Measurements from ENCODE around the gene AOPEP.

The AOPEP gene

GRCh38 chr9:94757158-94757557 is 30.7 kb downstream of the AOPEP start:
- Histone ChIP-seq H4K20me1 (peaks cover 13% of the 10 kb centered on the region; the same call in 1 of the 2 replicates), H3K4me3 (no peak overlapping the region), H3K36me3 (peaks cover 17% of the 10 kb centered on the region), H3K4me1 (peaks cover 24% of the 10 kb centered on the region; the same call in 1 of the 2 replicates), H3K9me3 (no peaks in the 10 kb centered on the region), H3K9ac (no peak overlapping the region), H3K27me3 (no peaks in the 10 kb centered on the region), H3K4me2 (no peak overlapping the region), H3K27ac (no peak overlapping the region)
- TF ChIP-seq Cebpa-rat (IDR thresholded peaks at IDR 0.05): no peak

DNA sequence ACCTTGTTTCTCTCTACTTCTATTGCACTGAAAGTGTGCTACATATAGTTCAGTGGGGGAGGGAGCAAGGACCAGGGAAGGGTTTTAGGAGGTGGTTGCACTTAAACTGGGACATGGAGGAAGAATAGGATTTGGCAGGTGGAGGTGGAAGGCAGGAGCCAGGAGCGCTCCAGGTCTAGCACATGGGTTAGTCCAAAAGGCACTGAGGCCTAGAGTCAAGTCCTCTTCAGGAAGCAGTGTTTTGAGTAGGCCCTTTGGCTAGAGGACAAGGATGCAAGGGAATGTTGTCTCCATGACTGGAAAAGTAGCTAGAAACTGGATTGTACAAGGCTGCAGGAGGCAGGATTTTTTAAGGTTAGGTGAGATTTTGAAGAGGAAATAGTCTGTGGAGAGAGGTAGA is 31.5 kb downstream of the AOPEP start:
- H3K27ac ChIP-seq: no peak overlapping the region
- no peak overlapping the region for H3K4me2 ChIP-seq
- peaks cover 13% of the 10 kb centered on the region; the same call in 1 of the 2 replicates for H4K20me1 ChIP-seq
- no peaks in the 10 kb centered on the region for H3K27me3 ChIP-seq
- H3K4me3 ChIP-seq: no peak overlapping the region
- H3K36me3 ChIP-seq: peaks cover 17% of the 10 kb centered on the region
- H3K4me1 ChIP-seq: peaks cover 20% of the 10 kb centered on the region; the same call in 1 of the 2 replicates
- no peak overlapping the region for H3K9ac ChIP-seq
- H3K9me3 ChIP-seq: no peaks in the 10 kb centered on the region
- TF ChIP-seq Cebpa-rat (IDR thresholded peaks at IDR 0.05): no peak

DNA sequence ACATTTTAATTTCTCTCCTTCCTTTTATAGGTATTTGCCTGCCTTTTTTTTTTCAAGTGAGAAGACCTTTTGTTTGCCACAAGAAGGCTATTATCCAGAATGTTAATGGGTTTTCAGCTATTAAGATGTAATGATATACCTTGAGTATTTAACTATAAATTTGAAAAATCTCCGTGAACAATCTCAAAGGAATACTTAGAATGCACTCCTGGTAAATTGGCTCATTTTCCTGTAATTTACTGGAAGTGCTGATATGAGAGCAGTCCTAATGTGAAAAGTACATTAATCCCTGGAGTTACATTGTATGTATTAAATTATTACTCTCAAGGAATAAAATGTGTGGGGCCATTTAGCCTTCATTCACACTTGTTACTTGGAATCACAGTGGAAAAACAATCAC is 32.4 kb downstream of the AOPEP start:
- H3K4me1 ChIP-seq: peaks cover 12% of the 10 kb centered on the region; the same call in 1 of the 2 replicates
- H3K4me2 ChIP-seq: no peak overlapping the region
- H3K27ac ChIP-seq: no peak overlapping the region
- no peak for TF ChIP-seq Cebpa-rat (IDR thresholded peaks at IDR 0.05)
- no peak overlapping the region for H3K9ac ChIP-seq
- H3K27me3 ChIP-seq: no peaks in the 10 kb centered on the region
- no peak overlapping the region for H3K4me3 ChIP-seq
- H3K36me3 ChIP-seq: peaks cover 23% of the 10 kb centered on the region
- peaks cover 13% of the 10 kb centered on the region; the same call in 1 of the 2 replicates for H4K20me1 ChIP-seq
- H3K9me3 ChIP-seq: no peaks in the 10 kb centered on the region

GRCh38 chr9:94760010-94760409 is 33.5 kb downstream of the AOPEP start:
- Histone ChIP-seq H3K4me1 (peaks cover under 1% of the 10 kb centered on the region; the same call in 1 of the 2 replicates), H3K9ac (no peak overlapping the region), H3K27ac (no peak overlapping the region), H4K20me1 (peaks cover 13% of the 10 kb centered on the region; the same call in 1 of the 2 replicates), H3K4me2 (no peak overlapping the region), H3K27me3 (no peaks in the 10 kb centered on the region), H3K4me3 (no peak overlapping the region), H3K9me3 (no peaks in the 10 kb centered on the region), H3K36me3 (peaks cover 23% of the 10 kb centered on the region)
- TF ChIP-seq Cebpa-rat (IDR thresholded peaks at IDR 0.05): no peak

GRCh38 chr9:94760660-94761059 is 34.2 kb downstream of the AOPEP start:
- no peak for TF ChIP-seq Cebpa-rat (IDR thresholded peaks at IDR 0.05)
- no peak overlapping the region for H3K27ac ChIP-seq
- no peaks in the 10 kb centered on the region for H3K27me3 ChIP-seq

DNA sequence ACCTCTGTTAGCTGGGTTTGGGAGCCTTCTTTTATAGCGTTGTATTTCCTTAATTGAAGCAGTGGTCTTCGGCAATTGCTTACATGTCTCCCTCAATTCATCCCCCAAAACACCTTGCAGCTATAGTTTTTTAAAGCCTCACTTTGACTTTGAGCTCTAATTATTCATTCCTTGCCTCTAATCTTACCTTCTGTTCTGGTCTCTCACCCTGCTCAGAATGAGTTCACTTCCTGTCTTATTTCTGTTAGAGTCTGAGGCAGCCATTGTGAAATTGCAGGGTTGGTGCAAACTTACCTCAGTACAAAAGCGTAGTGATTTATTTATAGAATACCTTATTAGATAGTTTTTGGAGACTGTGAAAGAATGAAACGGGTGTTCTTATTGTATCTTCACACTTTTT is 35.0 kb downstream of the AOPEP start:
- H4K20me1 ChIP-seq: peaks cover 13% of the 10 kb centered on the region; the same call in 1 of the 2 replicates
- no peak overlapping the region for H3K9ac ChIP-seq
- H3K27me3 ChIP-seq: no peaks in the 10 kb centered on the region
- H3K9me3 ChIP-seq: no peaks in the 10 kb centered on the region
- no peak overlapping the region for H3K27ac ChIP-seq
- H3K4me2 ChIP-seq: no peak overlapping the region
- no peak for TF ChIP-seq Cebpa-rat (IDR thresholded peaks at IDR 0.05)
- peaks cover 31% of the 10 kb centered on the region for H3K36me3 ChIP-seq
- H3K4me3 ChIP-seq: no peak overlapping the region
- no peaks in the 10 kb centered on the region for H3K4me1 ChIP-seq

More at GRCh38 chr9:94760660-94761059, 34.2 kb downstream of the AOPEP start:
- Histone ChIP-seq H3K36me3 (peaks cover 23% of the 10 kb centered on the region), H4K20me1 (peaks cover 13% of the 10 kb centered on the region; the same call in 1 of the 2 replicates), H3K4me3 (no peak overlapping the region), H3K4me2 (no peak overlapping the region), H3K4me1 (no peaks in the 10 kb centered on the region), H3K9me3 (no peaks in the 10 kb centered on the region), H3K9ac (no peak overlapping the region)

DNA sequence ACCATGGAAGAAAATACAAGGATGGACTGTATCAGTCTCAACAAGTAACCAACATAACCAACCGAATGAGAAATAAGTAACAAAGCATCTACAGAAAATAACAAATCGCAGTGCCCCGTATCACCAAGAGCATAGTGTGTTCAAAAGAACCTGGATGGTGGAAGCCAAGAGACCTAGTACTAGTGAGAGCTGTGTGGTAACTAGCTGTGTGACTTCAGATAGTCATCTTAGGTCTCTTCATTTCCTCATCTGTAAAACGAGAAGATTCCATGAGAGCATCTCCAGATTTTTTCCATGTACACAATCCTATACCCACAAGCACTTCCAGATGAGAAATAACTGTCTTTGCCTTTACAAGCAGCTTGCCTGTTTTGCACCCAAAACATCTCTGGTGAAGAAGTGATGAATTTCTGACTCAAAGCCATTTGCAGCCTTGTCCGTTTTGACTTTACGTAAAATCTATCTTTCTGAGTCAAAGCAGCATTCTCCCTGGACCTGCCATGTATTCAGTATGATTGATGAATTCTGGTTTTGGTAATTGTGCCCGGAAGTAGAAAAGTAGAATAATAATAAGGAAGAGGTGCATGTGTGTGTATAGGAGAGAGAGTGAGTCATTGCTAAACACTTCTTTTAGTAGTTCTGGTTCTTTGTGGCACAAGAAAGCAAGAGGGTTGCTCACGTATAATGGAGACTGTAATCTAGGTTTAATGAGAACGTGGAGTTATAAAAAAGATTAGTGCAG is 41.0 kb downstream of the AOPEP start:
- Histone ChIP-seq H4K20me1 (no peaks in the 10 kb centered on the region), H3K9ac (no peak overlapping the region), H3K4me1 (no peaks in the 10 kb centered on the region), H3K27ac (no peak overlapping the region), H3K4me3 (no peak overlapping the region), H3K9me3 (no peaks in the 10 kb centered on the region), H3K36me3 (peaks cover 51% of the 10 kb centered on the region), H3K27me3 (no peaks in the 10 kb centered on the region), H3K4me2 (no peak overlapping the region)
- no peak for TF ChIP-seq Cebpa-rat (IDR thresholded peaks at IDR 0.05)

GRCh38 chr9:94768766-94769165 is 42.3 kb downstream of the AOPEP start:
- TF ChIP-seq Cebpa-rat (IDR thresholded peaks at IDR 0.05): no peak
- Histone ChIP-seq H4K20me1 (no peaks in the 10 kb centered on the region), H3K36me3 (peaks cover 56% of the 10 kb centered on the region), H3K27me3 (no peaks in the 10 kb centered on the region), H3K9me3 (no peaks in the 10 kb centered on the region), H3K4me1 (no peaks in the 10 kb centered on the region), H3K27ac (no peak overlapping the region), H3K4me2 (no peak overlapping the region), H3K4me3 (no peak overlapping the region), H3K9ac (no peak overlapping the region)

- H3K4me1 ChIP-seq: no peaks in the 10 kb centered on the region
- no peaks in the 10 kb centered on the region for H4K20me1 ChIP-seq
- no peak overlapping the region for H3K4me2 ChIP-seq
- no peak overlapping the region for H3K9ac ChIP-seq
- no peak for TF ChIP-seq Cebpa-rat (IDR thresholded peaks at IDR 0.05)
- H3K36me3 ChIP-seq: peaks cover 57% of the 10 kb centered on the region
- no peaks in the 10 kb centered on the region for H3K27me3 ChIP-seq
- no peak overlapping the region for H3K4me3 ChIP-seq
- no peak overlapping the region for H3K27ac ChIP-seq
- H3K9me3 ChIP-seq: no peaks in the 10 kb centered on the region
These were observed 43.8 kb downstream of the AOPEP start for GRCh38 chr9:94770334-94770733.

DNA sequence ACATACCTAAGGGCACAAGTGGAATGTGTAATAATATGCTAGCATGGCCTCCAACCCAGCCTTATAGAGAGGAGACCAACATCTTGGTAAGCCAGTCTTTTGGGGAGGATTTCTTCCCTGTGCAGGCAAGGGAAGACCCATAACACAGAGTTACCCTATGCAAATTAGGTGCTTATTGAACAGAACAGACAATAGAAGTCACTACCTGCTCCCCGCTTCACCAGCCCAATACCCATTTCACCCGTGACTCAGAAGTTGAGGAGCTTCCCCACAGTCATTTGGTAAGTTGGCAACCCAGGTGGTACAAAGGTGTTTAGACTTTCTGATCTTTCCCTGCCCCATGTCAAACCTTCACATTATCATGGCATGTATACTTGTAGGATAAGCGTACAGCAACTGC is 44.6 kb downstream of the AOPEP start:
- H3K4me1 ChIP-seq: no peaks in the 10 kb centered on the region
- no peak overlapping the region for H3K27ac ChIP-seq
- H3K4me2 ChIP-seq: no peak overlapping the region
- no peaks in the 10 kb centered on the region for H4K20me1 ChIP-seq
- no peaks in the 10 kb centered on the region for H3K27me3 ChIP-seq
- peaks cover 53% of the 10 kb centered on the region for H3K36me3 ChIP-seq
- TF ChIP-seq Cebpa-rat (IDR thresholded peaks at IDR 0.05): no peak
- no peaks in the 10 kb centered on the region for H3K9me3 ChIP-seq
- H3K9ac ChIP-seq: no peak overlapping the region
- H3K4me3 ChIP-seq: no peak overlapping the region

Measured in BLaER1 (cell line).